Measurements from ENCODE around the gene GARRE1.

DNA sequence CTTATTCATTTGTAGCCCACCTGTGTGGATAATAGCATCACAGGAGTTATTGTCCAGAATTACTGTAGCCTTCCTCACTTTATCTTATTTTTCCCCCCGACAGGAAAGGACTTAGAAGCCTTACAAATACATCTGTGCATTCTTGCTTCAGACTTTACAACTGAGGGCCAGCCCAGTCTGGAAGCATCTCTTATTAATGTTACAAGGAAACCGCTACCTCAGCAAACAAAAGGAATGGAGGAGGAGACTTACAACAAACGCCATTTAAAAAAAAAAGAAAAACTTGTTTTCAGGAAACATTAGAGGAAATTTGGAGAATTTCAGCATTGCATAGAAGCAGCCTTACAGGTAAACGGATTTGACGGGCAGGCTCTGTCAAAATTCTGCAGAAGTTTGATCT is 45.2 kb downstream of the GARRE1 start:
- no peak for TF ChIP-seq CTCF (IDR thresholded peaks at IDR 0.05; ENCODE audit: poor library complexity)
- TF ChIP-seq EZH2phosphoT487 (IDR thresholded peaks at IDR 0.05; ENCODE audit: low read depth, severe bottlenecking, unreplicated experiment): no peak
- no peak for TF ChIP-seq EZH2 (IDR thresholded peaks at IDR 0.05; ENCODE audit: borderline replicate concordance)
